C4-2B (cell line): Measurements from ENCODE around the gene CNN3.

Source experiments
- H3K27ac ChIP-seq: fragments of 450-650 bp; 2 replicates; pipeline ENCODE4 v1.5.1; 2017
- ZFX ChIP-seq: fragments of 450-650 bp; IDR thresholded peaks from 2 replicates; pipeline ENCODE4 v1.6.1; 2017
- TF ChIP-seq, protein P1 (sequence below): fragments of 450-650 bp; conservative IDR thresholded peaks from 2 replicates; pipeline ENCODE4 v1.5.1; 2017; ENCODE audit warnings: mild to moderate bottlenecking

CNN3 gene

DNA sequence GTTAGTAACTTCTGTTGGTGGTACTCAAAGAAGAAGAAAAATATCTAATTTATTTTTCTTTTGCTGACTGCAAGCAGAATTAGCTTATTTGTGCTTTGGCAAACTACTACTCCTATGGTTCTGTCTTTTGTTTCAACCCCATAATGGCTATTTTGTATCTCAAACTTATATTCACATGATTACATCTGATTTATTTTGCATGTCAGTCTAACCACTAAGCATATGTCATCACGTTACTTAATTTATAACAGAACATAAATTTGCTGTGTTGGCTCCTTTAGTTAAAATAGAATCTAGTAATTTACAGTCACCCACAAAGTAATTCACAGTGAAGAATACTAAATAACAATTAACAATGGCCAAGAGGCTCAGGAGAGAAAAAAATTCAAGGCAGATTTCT, 39.1 kb upstream of the CNN3 start:
- TF ChIP-seq, protein P1, sequence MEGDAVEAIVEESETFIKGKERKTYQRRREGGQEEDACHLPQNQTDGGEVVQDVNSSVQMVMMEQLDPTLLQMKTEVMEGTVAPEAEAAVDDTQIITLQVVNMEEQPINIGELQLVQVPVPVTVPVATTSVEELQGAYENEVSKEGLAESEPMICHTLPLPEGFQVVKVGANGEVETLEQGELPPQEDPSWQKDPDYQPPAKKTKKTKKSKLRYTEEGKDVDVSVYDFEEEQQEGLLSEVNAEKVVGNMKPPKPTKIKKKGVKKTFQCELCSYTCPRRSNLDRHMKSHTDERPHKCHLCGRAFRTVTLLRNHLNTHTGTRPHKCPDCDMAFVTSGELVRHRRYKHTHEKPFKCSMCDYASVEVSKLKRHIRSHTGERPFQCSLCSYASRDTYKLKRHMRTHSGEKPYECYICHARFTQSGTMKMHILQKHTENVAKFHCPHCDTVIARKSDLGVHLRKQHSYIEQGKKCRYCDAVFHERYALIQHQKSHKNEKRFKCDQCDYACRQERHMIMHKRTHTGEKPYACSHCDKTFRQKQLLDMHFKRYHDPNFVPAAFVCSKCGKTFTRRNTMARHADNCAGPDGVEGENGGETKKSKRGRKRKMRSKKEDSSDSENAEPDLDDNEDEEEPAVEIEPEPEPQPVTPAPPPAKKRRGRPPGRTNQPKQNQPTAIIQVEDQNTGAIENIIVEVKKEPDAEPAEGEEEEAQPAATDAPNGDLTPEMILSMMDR, result no peak
- TF ChIP-seq ZFX, result no peak

DNA sequence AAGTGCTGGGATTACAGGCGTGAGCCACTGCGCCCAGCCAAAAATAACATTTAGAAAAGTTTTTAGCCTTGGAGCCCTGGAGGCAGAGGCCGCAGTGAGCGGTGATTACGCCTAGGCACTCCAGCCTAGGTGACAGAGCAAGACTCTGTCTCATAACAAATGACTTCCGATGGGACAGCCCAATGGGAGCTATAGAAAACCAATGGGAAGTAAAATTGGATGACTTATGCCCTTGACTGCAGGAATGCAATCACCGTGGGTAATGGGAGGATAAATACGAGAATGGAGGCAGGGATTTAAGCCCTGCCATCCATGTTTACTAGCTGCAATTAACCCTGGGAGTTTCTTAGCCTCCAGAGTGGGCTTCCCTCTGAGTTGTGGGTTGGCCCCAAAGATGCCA, 37.0 kb upstream of the CNN3 start:
- H3K27ac ChIP-seq, result no peak overlapping the region
- no peak for TF ChIP-seq ZFX

More for the DNA sequence above, 39.1 kb upstream of the CNN3 start:
- H3K27ac ChIP-seq, result no peak overlapping the region

DNA sequence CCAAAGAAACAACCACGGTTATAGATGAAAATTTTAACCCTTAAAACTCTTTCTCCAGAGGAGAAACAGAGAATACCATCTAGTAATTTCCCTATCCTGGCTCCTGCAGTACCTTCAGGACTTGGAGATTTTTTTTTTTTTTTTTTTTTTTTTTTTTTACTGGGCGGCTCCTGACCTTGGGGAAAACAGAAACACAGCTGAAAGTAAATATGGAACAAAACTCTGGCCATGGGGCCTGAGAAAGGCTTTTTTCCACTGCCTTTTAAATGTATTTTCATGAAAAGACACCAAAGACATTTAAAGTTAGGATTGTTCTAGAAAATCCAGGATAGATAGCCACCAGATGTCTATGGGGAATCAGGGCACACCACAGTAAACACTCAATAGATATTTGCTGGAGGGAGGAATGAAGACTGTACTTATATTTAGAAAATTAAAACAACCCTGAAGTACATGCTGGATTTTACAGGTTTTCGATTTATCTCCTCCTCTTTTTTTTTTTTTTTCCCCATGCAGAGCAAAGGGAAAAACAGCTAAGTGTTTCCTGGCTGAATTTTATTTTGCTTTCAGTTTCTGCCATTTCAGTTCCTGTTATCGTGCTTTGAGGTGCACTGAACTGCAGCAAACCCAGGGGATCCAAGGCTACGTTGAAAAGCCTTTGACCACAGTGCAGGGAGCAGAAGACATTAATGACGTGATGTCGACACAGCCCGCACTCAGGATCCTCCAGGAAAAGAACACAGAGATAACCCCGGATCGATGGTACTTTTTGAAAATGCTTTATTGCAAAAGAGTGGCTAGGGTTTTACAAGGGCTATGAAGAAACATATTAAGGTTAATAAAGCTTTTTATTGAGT, 35.7 kb upstream of the CNN3 start:
- H3K27ac ChIP-seq, result no peak overlapping the region; the same call in 1 of the 2 replicates
- TF ChIP-seq ZFX, result no peak
- TF ChIP-seq, protein P1, result no peak

DNA sequence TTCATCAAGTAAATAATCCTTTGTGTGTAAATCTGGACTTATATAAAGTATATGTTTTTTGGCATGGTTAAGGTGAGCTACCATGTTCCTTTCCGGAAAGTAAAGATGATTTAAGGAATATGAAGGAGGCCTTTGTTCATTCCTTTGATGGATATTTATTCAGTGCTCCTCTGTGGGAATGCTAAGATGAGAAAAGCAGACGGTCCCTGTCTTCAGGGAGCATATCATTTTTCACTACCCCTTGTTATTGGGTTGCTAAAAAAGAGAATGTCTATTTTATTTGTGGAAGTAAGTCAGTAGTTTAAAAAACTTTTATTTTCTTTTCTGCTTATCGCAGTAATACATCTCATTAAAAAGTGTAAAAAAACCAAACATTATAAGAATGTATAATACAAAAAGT, 35.1 kb upstream of the CNN3 start:
- TF ChIP-seq, protein P1, result no peak
- no peak for TF ChIP-seq ZFX
- H3K27ac ChIP-seq, result no peak overlapping the region

DNA sequence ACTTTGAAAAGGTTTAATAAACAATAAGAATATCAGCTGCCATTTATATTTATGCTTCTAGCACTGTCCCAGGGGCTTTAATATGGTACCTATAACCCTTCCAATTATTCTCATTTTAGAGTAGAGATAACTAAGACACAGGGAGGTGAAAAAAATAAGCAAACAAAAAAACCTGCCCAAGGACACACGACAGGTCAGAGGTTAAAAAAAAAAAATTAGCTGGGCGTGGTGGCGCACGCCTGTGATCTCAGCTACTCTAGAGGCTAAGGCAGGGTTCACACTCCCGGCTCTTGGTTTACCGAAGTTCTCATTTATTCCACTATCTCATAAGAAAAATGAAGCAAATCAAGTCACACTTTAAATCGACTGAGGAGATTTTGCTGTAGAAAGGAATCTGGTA, 34.7 kb upstream of the CNN3 start:
- no peak overlapping the region for H3K27ac ChIP-seq
- no peak for TF ChIP-seq ZFX
- TF ChIP-seq, protein P1, result no peak

DNA sequence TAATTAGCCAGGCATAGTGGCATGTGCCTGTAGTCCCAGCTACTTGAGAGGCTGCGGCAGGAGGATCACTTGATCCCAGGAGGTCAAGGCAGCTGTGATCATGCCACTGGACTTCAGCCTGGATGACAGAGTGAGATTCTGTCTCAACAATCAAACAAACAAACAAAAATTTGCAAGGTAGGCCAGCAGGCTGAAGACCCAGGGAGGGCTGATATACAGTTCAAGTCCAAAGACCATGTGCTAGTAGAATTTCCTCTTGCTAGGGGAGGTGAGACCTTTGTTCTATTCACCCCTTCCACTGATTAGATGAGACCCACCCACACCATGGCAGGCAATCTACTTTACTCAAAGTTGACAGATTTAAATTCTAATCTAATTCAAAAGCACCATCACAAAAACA, 31.2 kb upstream of the CNN3 start:
- no peak overlapping the region for H3K27ac ChIP-seq
- TF ChIP-seq, protein P1, result no peak
- TF ChIP-seq ZFX, result no peak

DNA sequence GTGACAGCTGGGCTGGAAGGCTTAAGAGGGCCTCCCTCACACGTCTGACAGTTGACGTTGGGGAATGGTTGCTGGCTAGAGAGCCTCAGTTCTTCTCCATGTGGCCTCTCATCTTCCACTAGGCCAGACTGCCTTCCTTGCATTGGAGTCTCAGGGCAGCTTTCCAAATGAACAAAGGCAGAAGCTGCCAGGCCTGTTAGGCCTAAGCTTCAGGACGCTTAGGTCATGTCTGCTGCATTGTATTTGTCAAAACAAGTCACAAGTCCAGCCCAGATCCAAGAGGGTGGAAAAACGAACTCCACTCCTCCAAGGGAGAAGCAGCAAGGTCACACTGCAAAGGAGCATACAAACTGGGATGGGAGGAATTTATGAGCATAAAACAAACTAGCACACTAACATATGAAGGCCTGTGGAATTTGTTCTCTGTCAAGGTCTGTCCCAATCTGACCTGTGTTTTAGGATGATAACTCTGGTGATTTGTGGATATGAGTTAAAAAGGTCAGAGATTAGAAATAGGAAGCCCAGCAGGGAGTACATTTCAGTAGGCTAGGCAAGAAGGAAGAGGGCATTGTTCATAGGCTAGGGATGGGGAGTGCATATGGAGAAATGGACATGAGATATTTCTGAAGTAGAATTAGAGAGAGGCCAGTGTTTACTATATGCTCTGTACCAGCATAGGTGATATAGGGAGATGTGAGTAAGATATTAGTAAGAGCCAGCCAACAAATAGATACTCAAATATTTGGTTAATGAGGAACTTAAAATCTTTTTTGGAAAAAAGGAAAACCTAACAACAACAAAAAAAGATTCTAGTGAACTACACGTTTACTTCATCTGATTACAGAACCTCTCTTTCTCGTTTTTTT, 29.1 kb upstream of the CNN3 start:
- H3K27ac ChIP-seq, result peak overlapping the region; percentile 47; the same call in 1 of the 2 replicates
- TF ChIP-seq ZFX, result peak; percentile 70
- TF ChIP-seq, protein P1, result no peak
